Measurements from ENCODE around the gene NAXD. TPM values are rescaled to one million over a fixed set of nuclear protein-coding genes. Genes with fewer than 3 reads are reported as not detected.

NAXD gene
- total RNA-seq, 1 experiment from 2014 or later: 32.1 TPM

GRCh38 chr13:110630566-110631119 is 15.3 kb downstream of the NAXD start:
- Histone ChIP-seq H4K20me1 (ENCODE audit: insufficient read depth) (0 out of 2 replicates have a peak, but pooled peaks cover 7% of the 10 kb centered on the region), H3K4me2 (ENCODE audit: low read length) (no peak overlapping the region), H3K27ac (ENCODE audit: low read depth, low read length) (no peak overlapping the region), H3K9ac (ENCODE audit: low read length) (no peak overlapping the region), H3K36me3 (ENCODE audit: control insufficient read depth in 1 of 2, insufficient read depth in 2 of 2, low read length in 2 of 2) (peaks cover 8 to 19% of the 10 kb centered on the region in 2 experiments; a peak in 3 of 4 replicates), H3K27me3 (ENCODE audit: insufficient read depth, low read length) (no peaks in the 10 kb centered on the region), H2AFZ (ENCODE audit: low read depth, low read length, poor library complexity, severe bottlenecking) (no peak overlapping the region), H3K4me1 (ENCODE audit: control insufficient read depth in 1 of 2, insufficient read depth in 2 of 2, low read length in 2 of 2) (peaks cover 0 to 13% of the 10 kb centered on the region in 2 experiments; a peak in 1 of 4 replicates), H3K9me2 (ENCODE audit: insufficient read depth) (no peaks in the 10 kb centered on the region), H3K79me2 (ENCODE audit: insufficient read depth, low read length) (peaks cover 85% of the 10 kb centered on the region), H3K4me3 (replicated peaks in 1 of 2; ENCODE audit: low read depth in 1 of 2, low read length in 2 of 2) (no peak overlapping the region), H3K9me3 (ENCODE audit: control insufficient read depth in 1 of 2, insufficient read depth in 1 of 2, low read depth in 1 of 2, low read length in 2 of 2) (no peaks in the 10 kb centered on the region)
- POLR2A ChIA-PET: no interaction called here
- CTCF ChIA-PET: no interaction called here
- TF ChIP-seq FOSL1 (IDR thresholded peaks at IDR 0.05; ENCODE audit: low read depth) (no peak), CEBPB (IDR thresholded peaks at IDR 0.05; ENCODE audit: low read depth) (no peak), SIN3A (IDR thresholded peaks at IDR 0.05; ENCODE audit: low read depth) (no peak), EZH2phosphoT487 (IDR thresholded peaks at IDR 0.05; ENCODE audit: borderline replicate concordance) (no peak), CBX3 (IDR thresholded peaks at IDR 0.05; ENCODE audit: low read depth) (no peak), EGR1 (IDR thresholded peaks at IDR 0.05; ENCODE audit: low read depth) (no peak), POLR2A (IDR thresholded peaks at IDR 0.05; ENCODE audit: borderline replicate concordance, extremely low read depth, insufficient read depth, insufficient read length) (no peak), TCF7L2 (IDR thresholded peaks at IDR 0.05; ENCODE audit: borderline replicate concordance, extremely low read depth, insufficient read depth, insufficient read length) (no peak), POLR2AphosphoS5 (IDR thresholded peaks at IDR 0.05; ENCODE audit: low read depth, low read length) (no peak), SP1 (IDR thresholded peaks at IDR 0.05; ENCODE audit: low read depth) (no peak), RAD21 (IDR thresholded peaks at IDR 0.05; ENCODE audit: low read depth) (no peak), MAX (IDR thresholded peaks at IDR 0.05) (no peak), JUND (IDR thresholded peaks at IDR 0.05) (no peak), CTCF (IDR thresholded peaks at IDR 0.05 in 2 of 3, conservative IDR thresholded peaks at IDR 0.05 in 1 of 3; ENCODE audit: borderline replicate concordance in 1 of 3, insufficient read depth in 1 of 3, low read depth in 2 of 3, low read length in 2 of 3) (no peak), ZFX (IDR thresholded peaks at IDR 0.05) (no peak), ATF3 (IDR thresholded peaks at IDR 0.05) (no peak), EZH2 (IDR thresholded peaks at IDR 0.05) (no peak), REST (IDR thresholded peaks at IDR 0.05; ENCODE audit: low read depth) (no peak)
- BruUV-seq (replicated peaks): no TSS peak
- ATAC-seq: no peak
- no peak for DNase-seq (ENCODE audit: low read depth, low spot score)
- intact Hi-C loops (cut with micrococcal nuclease): no loop called here
- RAD21 ChIA-PET (ENCODE audit: low non-redundant PET in 1 of 2, low total read pairs in 2 of 2, uncharacterized antibody in 2 of 2, unreplicated experiment in 2 of 2): interaction anchor here in 1 of 2 experiments (0.7 kb wide), 1 partner anchor 37 kb away, joined by 3 read pairs; no protein-coding TSS in a partner anchor

All from HCT116 (cell line).